Fibroblast of the aortic adventitia (primary cell): Measurements from ENCODE around the gene PLB1. TPM values are rescaled to one million over a fixed set of nuclear protein-coding genes. Genes with fewer than 3 reads are reported as not detected.

Source experiments
- DNase-seq: peaks from one replicate; pipeline ENCODE4 v3.0.0-alpha.2; 2010; ENCODE audit warnings: low read depth
- H3K4me3 ChIP-seq: 2 replicates; pipeline ENCODE4 v1.5.1; 2011; ENCODE audit warnings: low read depth, mild to moderate bottlenecking, control low read depth, low read length, moderate library complexity
- total RNA-seq: library from RNA; depleted of rRNA; stranded (reverse); fragments of >200 nt; gene quantifications from 2 replicates; pipeline ENCODE4 v1.2.3, GENCODE V29; 2012; ENCODE audit warnings: low replicate concordance
- TF ChIP-seq, protein P1 (sequence below): IDR thresholded peaks from 2 replicates; pipeline ENCODE4 v1.5.1; 2011; ENCODE audit warnings: mild to moderate bottlenecking, low read length, control low read depth, inconsistent platforms; ENCODE audit not compliant: insufficient read depth

The PLB1 gene
- total RNA-seq, 1 donor, result 2.7 TPM

DNA sequence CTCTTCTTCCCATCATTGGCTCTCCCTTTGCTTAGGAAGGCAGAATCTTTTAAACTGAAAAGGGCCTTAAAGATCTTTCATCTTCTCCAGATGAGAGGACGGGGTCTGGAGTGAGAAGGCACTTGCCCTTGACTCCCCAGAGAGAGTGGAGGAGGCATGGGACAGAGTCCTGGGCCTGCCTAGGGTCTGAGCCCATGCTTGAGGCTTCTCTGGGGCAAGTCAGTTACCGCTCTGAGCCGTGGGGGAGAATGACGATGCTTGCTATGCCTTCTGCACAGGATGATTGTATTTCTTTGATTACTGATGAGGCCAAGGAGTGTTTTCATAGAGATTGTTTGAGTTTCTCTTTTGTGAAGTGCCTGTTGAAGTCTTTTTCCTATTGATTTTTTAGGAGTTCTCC lies 921 bp downstream of the PLB1 start:
- no peak for DNase-seq
- TF ChIP-seq, protein P1, sequence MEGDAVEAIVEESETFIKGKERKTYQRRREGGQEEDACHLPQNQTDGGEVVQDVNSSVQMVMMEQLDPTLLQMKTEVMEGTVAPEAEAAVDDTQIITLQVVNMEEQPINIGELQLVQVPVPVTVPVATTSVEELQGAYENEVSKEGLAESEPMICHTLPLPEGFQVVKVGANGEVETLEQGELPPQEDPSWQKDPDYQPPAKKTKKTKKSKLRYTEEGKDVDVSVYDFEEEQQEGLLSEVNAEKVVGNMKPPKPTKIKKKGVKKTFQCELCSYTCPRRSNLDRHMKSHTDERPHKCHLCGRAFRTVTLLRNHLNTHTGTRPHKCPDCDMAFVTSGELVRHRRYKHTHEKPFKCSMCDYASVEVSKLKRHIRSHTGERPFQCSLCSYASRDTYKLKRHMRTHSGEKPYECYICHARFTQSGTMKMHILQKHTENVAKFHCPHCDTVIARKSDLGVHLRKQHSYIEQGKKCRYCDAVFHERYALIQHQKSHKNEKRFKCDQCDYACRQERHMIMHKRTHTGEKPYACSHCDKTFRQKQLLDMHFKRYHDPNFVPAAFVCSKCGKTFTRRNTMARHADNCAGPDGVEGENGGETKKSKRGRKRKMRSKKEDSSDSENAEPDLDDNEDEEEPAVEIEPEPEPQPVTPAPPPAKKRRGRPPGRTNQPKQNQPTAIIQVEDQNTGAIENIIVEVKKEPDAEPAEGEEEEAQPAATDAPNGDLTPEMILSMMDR, result no peak
- no peak overlapping the region for H3K4me3 ChIP-seq

DNA sequence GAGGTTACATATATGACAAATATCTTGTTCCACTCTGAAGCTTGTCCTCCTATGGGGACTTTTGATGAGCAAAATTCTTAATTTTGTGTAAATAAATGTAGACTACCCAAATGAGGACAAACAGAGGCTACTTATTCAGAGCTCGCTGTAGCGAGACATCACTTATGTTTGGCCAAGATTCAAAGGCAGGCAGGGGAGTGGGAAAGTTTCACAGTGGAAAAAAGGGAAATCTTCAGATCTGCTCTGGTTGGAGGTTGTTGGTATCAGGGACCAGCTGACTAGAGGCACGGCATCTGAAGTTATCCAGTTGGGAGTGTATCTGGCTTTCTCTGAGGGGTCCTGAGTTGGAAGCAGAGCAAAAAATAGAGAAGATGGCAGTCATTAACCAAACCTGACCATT lies 1.3 kb downstream of the PLB1 start:
- TF ChIP-seq, protein P1, result no peak
- no peak for DNase-seq
- no peak overlapping the region for H3K4me3 ChIP-seq

DNA sequence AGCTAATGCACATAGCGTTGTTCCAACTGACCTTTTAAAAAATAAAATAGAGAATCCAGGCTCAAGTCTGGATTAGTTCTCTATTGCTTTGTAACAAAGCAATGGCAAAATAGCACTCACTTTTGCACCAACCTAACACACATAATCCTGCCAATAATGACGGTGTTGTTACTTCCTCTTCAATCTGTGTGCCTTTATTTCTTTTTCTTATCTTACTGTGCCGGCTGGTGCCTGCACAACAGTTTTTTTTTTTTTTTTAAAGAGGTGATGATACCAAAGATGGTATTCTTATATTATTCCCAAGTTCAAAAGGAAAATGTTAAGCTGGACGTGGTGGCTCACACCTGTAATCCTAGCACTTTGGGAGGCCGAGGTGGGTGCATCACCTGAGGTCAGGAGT lies 3.4 kb downstream of the PLB1 start:
- no peak overlapping the region for H3K4me3 ChIP-seq
- DNase-seq, result no peak
- TF ChIP-seq, protein P1, result no peak

DNA sequence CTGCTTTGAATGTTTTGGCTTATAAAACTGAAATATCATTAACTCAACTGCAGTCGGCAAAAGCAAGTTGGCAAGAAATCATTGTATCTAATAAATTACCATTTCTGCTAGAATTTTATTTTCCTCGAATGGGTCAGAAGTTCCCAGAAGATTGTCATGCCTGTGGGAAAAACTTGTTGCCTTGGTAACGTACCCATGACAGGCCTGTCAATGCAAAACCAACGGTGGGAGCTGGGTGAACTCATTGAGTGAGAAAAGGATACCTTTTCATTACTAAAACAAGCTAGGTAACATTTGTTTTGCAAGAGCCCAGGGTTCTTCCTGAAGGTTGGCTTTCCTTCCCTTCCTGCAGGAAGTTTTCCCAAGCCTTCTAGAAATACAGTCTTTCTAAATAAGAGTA lies 9.5 kb downstream of the PLB1 start:
- TF ChIP-seq, protein P1, result no peak
- no peak for DNase-seq
- H3K4me3 ChIP-seq, result no peak overlapping the region

DNA sequence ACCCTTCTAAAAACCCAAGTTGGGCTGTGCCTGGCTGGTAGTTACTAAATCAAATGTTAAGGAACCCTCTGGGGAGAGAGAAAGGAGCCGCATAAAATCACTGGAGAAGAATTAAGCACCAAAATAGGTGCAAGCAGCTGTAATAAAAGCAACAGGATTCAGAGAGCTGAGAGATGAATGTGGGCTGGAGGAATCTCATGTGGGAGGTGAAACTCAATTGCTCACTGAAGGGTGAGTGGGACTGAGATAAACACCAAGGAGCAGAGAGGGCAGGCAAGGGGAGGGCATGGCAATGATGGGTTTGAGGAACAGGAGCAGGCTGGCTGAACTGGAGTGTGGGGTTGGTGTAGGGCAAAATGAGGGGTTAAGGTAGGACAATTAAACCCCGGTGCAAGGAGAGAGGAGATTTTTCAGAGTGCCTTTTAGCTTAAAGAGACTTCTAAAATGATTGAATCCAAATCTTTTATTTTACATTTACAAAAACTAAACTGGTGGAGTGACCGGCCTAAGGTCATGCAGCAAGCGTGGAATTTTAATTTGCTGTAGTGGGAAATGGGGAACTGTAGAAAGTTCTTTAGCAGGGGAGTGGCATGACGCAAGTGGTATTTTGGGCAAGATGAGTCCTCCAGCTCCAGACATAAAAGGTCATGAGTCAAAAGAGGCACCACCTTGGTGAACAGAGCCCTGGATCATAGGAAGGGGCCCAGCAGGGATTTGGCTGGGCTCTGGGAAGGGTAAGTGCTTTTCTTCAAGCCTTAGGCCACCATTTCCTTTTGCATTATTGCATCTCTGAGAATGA lies 10.5 kb downstream of the PLB1 start:
- no peak for DNase-seq
- H3K4me3 ChIP-seq, result no peak overlapping the region
- TF ChIP-seq, protein P1, result no peak

DNA sequence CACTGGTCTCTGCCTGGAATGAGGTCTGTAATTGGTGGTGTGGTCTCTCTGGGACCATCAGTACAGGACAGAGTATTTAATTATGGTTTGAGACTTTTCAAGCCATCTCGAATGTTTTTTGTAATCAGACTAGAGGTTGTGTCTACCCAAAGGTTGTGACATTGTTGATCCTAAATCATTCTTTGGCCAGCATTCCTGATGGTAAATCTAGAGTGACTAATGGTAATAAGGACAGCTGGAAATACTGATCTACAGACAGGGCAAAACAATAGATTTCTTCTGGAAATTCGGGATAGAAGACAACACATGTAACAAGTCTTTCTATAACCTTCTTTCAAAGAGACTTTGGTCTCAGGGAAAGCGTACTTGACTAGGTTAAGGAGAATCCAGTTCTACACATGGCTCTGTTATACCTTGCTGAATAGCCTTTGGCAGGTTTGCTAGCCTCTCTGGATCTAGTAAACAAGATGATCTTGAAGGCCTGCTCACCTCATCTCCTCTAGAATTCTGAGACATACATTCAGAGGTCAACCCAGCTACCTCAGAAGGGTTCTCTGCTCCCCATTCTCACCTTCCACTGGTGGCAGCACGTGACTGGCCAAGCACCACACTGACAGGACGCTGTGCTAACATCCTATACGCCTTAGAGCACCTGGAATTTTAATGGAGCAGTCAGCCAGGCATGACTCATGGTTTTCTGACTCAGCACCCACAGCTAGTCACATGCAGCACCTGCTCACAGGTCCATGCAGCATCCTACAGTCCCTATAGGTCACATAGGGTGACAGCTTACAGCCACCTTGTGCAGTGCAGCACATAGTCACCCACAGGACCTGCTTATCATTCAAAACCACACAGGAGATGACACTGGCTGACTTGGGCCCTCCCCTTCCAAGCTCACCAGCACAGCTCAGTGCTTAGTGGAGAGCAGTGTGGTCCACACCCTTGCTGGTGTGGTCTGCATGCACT lies 12.2 kb downstream of the PLB1 start:
- TF ChIP-seq, protein P1, result no peak
- DNase-seq, result no peak
- no peak overlapping the region for H3K4me3 ChIP-seq
